Chondrocyte (in vitro differentiated cells): ENCODE data around the gene RUNX2. TPM values are rescaled to one million over a fixed set of nuclear protein-coding genes. Genes with fewer than 3 reads are reported as not detected.

Experiments
- DNase-seq: peaks from one replicate; pipeline ENCODE4 v3.0.0; 2021; ENCODE audit warnings: mixed read lengths, low spot score
- H3K27ac Mint-ChIP-seq: one replicate; pipeline ENCODE4 v1.8.0; 2021; ENCODE audit warnings: mild to moderate bottlenecking, moderate library complexity, mixed read lengths; ENCODE audit not compliant: unreplicated experiment
- H3K27me3 Mint-ChIP-seq: 2 replicates; pipeline ENCODE4 v1.8.0; 2021; ENCODE audit warnings: low read depth, mixed read lengths
- H3K36me3 Mint-ChIP-seq: 2 replicates; pipeline ENCODE4 v1.8.0; 2021; ENCODE audit warnings: low read depth, mixed read lengths
- H3K4me1 Mint-ChIP-seq: 2 replicates; pipeline ENCODE4 v1.8.0; 2021; ENCODE audit warnings: low read depth, mild to moderate bottlenecking, mixed read lengths
- H3K4me3 Mint-ChIP-seq: one replicate; pipeline ENCODE4 v1.8.0; 2021; ENCODE audit warnings: mild to moderate bottlenecking, moderate library complexity, mixed read lengths; ENCODE audit not compliant: unreplicated experiment
- H3K9me3 Mint-ChIP-seq: 2 replicates; pipeline ENCODE4 v1.8.0; 2021; ENCODE audit warnings: low read depth, mixed read lengths
- CTCF ChIP-seq: fragments of 200-600 bp; sonication (generic); IDR thresholded peaks from 2 replicates; pipeline ENCODE4 v1.5.0; 2021; ENCODE audit warnings: antibody characterized with exemption, mild to moderate bottlenecking, moderate library complexity
- total RNA-seq: library from RNA; stranded (reverse); gene quantifications from 3 replicates; pipeline ENCODE4 v1.2.1, GENCODE V29; 2021

The RUNX2 gene
- total RNA-seq, 1 donor from 2014 or later, result 12.2 TPM

- H3K36me3 Mint-ChIP-seq, result no peaks in the 10 kb centered on the region
These were observed 279.7 kb downstream of the RUNX2 start for GRCh38 chr6:45607798-45608197.

DNA sequence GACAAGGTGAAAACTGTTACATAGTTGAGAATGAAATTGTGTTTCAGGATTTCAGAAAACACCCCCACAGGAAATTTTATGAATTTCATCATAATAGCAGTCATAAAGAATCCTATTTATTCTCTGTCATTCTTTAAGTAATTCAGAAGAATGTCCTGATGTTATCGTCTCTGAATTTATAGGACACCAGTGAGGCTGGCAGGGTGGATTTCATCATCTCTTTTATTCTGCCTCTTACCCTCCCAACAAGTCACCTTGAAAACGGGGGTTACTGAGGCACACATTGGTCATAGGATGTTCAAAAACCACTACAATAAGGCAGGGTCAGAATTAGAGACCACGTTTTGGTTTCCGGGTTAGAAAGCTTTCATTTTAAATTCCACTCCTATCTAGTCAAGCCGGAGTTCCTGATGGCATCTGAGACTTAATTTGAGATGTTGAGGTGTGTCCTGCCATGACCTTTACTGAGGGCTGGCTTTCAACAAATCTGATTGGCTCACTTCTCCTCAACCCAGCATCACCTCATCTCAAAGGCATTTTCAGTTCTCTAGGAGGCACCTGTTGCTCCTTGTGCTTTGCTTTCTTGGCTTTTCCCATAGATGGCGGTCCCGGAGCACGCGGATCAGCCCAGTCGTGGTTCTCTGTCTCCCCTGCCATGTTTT, 280.3 kb downstream of the RUNX2 start:
- no peak for DNase-seq
- H3K27ac Mint-ChIP-seq, result peak overlapping the region; percentile 58
- H3K9me3 Mint-ChIP-seq, result peaks cover 7% of the 10 kb centered on the region
- no peaks in the 10 kb centered on the region for H3K36me3 Mint-ChIP-seq
- peaks cover 22% of the 10 kb centered on the region for H3K4me1 Mint-ChIP-seq
- TF ChIP-seq CTCF, result peak; percentile 41
- no peak overlapping the region for H3K4me3 Mint-ChIP-seq
- H3K27me3 Mint-ChIP-seq, result no peaks in the 10 kb centered on the region

More at GRCh38 chr6:45607798-45608197, 279.7 kb downstream of the RUNX2 start:
- DNase-seq, result no peak
- TF ChIP-seq CTCF, result no peak
- no peak overlapping the region for H3K4me3 Mint-ChIP-seq
- no peaks in the 10 kb centered on the region for H3K27me3 Mint-ChIP-seq
- H3K9me3 Mint-ChIP-seq, result peaks cover 7% of the 10 kb centered on the region
- H3K4me1 Mint-ChIP-seq, result peaks cover 20% of the 10 kb centered on the region
- no peak overlapping the region for H3K27ac Mint-ChIP-seq

DNA sequence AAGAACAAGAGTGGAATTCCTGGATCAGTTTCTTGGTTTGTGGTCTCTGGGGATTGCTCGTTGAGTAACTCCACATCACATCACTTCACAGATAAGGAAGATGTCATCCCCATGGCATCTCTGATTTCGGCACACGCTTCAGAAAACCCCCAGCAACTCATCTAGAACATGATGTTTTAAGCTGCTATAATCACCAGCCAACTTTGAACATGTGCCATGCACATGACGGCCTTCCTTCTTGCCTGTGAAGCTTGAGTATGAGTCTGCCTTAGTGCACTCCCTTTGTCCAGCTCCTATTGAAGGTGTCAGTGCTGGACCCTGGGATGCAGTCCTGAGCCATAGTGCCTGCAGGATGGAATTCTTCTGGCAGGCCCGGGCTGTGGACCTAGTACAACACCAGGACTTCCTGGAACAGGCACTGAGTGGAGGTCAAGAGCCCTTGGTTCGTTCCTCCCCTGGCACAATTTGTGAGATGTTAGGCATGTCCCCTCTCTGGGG, 281.1 kb downstream of the RUNX2 start:
- peaks cover 26% of the 10 kb centered on the region for H3K4me1 Mint-ChIP-seq
- H3K27ac Mint-ChIP-seq, result no peak overlapping the region
- H3K36me3 Mint-ChIP-seq, result no peaks in the 10 kb centered on the region

DNA sequence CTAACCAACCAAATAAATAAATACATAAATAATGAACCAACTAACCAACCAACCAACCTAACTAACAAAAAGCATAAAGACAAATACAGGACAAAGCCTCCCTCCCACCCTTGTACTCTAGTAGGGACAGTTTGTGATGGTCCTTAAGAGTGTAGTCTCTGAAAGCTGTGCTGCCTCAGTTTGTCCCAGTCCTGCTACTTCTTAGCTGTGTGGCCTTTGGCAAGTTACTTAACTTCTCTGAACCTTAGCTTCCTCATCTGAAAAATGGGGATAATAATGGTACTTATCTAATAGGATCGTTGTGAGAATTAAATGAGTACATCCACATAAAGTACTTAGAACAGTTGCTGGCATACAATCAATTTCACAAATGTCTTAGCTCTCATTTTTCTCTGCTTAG, 282.2 kb downstream of the RUNX2 start:
- no peak overlapping the region for H3K27ac Mint-ChIP-seq

More for the DNA sequence above, 281.1 kb downstream of the RUNX2 start:
- no peak for DNase-seq
- H3K4me3 Mint-ChIP-seq, result no peak overlapping the region
- no peaks in the 10 kb centered on the region for H3K27me3 Mint-ChIP-seq
- no peak for TF ChIP-seq CTCF
- peaks cover 2% of the 10 kb centered on the region for H3K9me3 Mint-ChIP-seq

GRCh38 chr6:45610832-45611231, 282.7 kb downstream of the RUNX2 start:
- no peak for TF ChIP-seq CTCF
- Mint-ChIP-seq H3K4me3 (no peak overlapping the region), H3K36me3 (no peaks in the 10 kb centered on the region), H3K4me1 (peaks cover 26% of the 10 kb centered on the region), H3K27ac (no peak overlapping the region), H3K27me3 (no peaks in the 10 kb centered on the region), H3K9me3 (no peaks in the 10 kb centered on the region)
- DNase-seq, result no peak

More for the DNA sequence above, 282.2 kb downstream of the RUNX2 start:
- Mint-ChIP-seq H3K9me3 (no peaks in the 10 kb centered on the region), H3K27me3 (no peaks in the 10 kb centered on the region), H3K4me3 (no peak overlapping the region), H3K4me1 (peaks cover 26% of the 10 kb centered on the region), H3K36me3 (no peaks in the 10 kb centered on the region)
- DNase-seq, result no peak
- no peak for TF ChIP-seq CTCF
